GM18858 (cell line): ENCODE results near the gene CDY2B.
"Not testable (repeated sequence)": the region's sequence is repeated elsewhere in the genome, so short reads cannot be mapped to it uniquely, and the experiment has no call there.

ENCODE experiments used
- ATAC-seq: cut with Tn5 transposase; IDR thresholded peaks from one replicate; pipeline ENCODE4 v1.9.1; 2021; ENCODE audit not compliant: unreplicated experiment

The CDY2B gene, protein sequence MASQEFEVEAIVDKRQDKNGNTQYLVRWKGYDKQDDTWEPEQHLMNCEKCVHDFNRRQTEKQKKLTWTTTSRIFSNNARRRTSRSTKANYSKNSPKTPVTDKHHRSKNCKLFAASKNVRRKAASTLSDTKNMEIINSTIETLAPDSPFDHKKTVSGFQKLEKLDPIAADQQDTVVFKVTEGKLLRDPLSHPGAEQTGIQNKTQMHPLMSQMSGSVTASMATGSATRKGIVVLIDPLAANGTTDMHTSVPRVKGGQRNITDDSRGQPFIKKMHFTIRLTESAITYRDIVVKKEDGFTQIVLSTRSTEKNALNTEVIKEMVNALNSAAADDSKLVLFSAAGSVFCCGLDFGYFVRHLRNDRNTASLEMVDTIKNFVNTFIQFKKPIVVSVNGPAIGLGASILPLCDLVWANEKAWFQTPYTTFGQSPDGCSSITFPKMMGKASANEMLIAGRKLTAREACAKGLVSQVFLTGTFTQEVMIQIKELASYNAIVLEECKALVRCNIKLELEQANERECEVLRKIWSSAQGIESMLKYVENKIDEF

DNA sequence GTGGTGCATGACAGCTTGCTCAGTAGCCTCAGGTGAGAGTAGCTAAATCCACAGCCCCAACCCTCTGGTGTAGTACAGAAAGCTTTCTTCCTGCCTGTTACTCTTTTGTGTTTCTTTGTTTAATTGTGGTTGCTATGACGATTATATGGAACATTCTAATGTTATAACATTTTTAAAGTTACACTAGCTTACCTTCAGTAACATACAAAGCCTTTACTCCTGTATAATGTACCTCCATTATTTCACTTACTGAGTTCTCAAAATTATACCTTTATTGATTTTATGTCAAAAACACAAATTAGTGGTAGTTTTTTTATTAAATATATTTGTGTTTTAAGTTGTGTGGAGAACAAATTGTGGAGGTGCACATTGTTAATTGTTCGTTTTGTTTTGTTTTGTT is at the start of gene CDY2B:
Gene CDY2B, minus strand, starts transcription at position 101 of the 400 bp plus-strand sequence. CDS start 328 bp downstream, outside the sequence.
- not testable (repeated sequence) for ATAC-seq

DNA sequence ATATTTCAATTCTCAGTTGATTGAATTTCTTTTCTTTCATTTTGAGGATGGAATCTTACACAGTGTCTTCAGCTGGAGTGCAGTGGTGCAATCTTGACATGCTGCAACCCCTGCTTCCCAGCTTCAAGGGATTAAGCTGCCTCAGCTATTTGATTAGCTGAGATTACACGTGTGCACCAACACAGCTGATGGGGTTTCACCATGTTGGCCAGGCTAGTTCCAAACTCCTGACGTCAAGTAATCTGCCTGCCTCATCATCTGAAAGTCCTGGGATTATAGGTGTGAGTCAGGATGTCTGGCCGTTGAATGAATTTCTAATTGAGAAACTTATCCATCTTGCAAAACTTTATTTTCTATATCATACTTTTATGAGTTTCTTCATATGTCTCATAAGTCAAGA is 28.0 kb upstream of the CDY2B start:
- ATAC-seq = not testable (repeated sequence)

DNA sequence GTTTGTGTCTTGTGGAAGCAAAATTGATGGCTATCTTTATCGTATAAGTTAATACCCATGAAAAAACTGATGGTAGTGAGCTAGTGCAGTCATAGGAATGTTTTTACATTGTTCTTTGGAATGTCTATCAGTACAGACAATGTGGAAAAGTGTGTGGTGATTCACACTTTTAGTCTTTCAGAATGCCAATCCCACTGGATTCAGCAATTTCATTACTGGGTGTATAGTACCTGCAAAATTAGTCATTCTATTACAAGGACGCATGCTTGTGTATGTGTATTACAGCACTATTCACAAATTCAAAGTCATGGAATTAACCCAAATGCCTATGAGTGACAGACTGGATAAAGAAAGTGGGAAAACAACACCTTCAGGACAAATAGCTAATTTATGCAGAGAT is 27.3 kb upstream of the CDY2B start:
- not testable (repeated sequence) for ATAC-seq

DNA sequence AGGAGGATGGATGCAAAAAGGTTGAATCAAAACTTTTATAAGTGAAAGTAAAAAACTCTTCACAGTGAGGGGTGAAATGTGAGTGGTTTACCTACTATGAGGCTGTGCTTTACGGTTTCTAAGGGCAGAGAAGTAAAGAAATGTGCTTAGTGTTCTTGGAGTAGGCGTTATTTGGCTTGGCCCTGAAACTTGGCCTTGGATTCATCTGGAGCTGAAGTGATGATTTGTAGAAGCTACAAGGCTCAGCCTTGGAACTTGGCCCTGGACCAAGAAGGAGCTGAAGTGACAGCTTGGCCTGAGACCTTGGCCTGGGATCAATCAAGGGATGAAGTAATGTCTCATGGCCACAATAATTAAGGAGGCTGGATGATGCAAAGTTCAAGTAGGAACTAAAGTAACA is 1.7 kb upstream of the CDY2B start:
- ATAC-seq = not testable (repeated sequence)

GRCh38 chrY:17876767-17877166 is 3.3 kb downstream of the CDY2B start:
- ATAC-seq = not testable (repeated sequence)

- ATAC-seq = not testable (repeated sequence)
Measured at GRCh38 chrY:17875401-17875800, 4.6 kb downstream of the CDY2B start.

GRCh38 chrY:17871194-17871903 is 8.7 kb downstream of the CDY2B start:
- not testable (repeated sequence) for ATAC-seq

GRCh38 chrY:17870737-17871136 is 9.3 kb downstream of the CDY2B start:
- ATAC-seq = not testable (repeated sequence)

DNA sequence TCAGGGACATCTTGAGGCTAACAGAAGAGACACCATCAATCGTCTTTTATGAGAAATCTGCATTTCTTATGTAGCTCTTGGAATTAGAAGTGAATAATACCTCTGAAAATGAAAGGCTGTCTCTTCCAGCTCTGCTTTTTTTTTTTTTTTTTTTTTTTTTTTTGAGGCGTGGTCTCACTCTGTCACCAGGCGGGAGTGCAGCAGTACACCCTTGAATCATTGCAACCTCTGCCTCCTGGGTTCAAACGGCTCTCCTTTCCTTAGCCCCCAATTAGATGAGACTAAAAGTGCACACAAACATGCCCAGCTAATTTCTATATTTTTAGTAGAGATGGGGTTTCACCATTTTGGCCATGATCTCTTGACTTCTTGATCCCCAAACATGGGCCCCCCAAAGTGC is 12.2 kb downstream of the CDY2B start:
- ATAC-seq = not testable (repeated sequence)

GRCh38 chrY:17860634-17861033 is 19.4 kb downstream of the CDY2B start:
- not testable (repeated sequence) for ATAC-seq

DNA sequence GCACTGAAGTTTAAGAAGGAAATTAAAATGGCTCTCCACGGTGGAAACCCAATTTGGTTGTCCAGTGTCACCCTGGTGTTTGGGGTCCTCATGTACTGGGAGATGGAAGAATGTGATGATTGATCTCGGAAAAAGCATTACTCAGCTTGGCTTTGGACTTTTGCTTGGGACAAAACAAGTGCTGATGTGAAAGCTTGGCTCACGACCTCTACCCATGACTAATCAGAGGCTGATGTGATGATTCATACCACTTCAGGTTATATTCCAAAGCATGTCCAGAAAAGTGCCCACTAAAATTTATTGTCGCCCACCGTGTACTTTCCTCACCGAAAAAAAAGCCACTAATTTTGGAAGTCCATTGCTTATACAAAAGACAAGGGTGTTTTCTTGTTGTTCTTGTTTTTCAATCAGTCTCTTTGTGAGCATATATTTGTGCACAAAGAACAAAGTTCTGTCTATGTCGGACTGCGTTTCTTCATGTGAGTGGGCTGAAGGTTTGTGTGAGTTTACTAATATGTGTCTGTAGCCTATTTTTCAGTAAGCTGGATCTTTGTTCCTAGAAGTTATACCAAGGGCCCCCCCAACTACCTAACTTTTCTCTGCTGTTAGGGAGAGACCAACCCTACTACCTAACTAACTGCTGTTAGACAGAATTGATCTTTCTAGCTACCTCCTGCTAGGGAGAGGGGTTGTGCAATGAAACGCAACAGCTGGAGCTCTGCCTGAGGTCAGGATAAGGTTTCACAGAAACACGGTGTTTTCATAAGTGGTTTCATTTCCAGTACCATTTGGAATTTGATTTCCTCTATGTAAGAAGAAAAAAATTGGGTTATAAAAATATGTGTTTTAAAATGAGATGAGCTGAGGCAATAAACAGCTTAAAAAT is 22.8 kb downstream of the CDY2B start:
- not testable (repeated sequence) for ATAC-seq

- ATAC-seq = not testable (repeated sequence)
Measured at GRCh38 chrY:17856508-17856907, 23.5 kb downstream of the CDY2B start.

GRCh38 chrY:17849131-17849530 is 30.9 kb downstream of the CDY2B start:
- ATAC-seq = not testable (repeated sequence)

GRCh38 chrY:17832149-17832548 is 47.9 kb downstream of the CDY2B start:
- ATAC-seq = not testable (repeated sequence)
